ENCODE measurements around the gene NCKIPSD. TPM values are rescaled to one million over a fixed set of nuclear protein-coding genes. Genes with fewer than 3 reads are reported as not detected.
A peak's percentile ranks its signal among the peaks of the same experiment; 100 is the strongest.

Gene NCKIPSD
- total RNA-seq, 1 donor from 2014 or later: 13.6 TPM

DNA sequence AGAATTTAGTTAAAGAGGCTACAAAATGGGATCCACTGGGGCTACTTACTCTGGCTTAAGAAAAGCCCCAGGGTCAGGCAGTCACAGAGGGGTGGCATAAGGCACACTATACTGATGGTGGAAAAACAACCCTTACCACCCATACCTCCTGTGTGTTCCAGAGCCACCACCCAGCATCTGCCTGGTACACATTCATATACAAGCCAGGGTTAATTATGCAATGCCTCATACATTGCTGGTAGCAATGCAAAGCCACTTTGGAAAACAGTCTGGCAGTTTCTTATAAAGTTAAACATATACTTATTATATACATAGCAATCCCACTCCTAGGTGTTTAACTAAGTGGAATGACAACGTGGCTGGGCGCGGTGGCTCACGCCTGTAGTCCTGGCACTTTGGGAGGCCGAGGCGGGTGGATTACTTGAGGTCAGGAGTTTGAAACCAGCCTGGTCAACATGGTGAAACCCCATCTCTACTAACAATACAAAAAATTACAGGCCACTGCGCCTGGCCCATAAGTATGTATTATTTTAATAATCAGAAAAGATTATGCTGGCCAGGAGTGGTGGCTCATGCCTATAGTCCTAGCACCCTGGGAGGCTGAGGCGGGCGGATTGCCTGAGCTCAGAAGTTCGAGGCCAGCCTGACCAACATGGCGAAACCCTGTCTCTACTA lies 15.2 kb upstream of the NCKIPSD start:
- DNase-seq (no peak), ATAC-seq (no peak)
- intact Hi-C loops (cut with micrococcal nuclease): no loop called here

DNA sequence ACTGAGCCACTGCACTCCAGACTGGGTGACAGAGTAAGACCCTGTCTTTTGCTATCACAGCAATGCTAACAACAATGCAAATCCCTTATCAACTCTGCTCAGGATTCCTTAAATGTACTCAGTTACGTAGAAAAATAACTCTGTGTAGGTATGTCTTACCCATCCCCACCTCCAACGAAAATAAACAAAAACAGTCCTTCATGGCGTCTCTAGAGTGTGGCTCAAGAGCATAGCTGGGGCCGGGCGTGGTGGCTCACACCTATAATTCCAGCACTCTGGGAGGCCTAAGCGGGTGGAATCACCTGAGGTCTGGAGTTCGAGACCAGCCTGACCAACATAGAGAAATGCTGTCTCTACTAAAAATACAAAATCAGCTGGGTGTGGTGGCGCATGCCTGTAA lies 13.2 kb upstream of the NCKIPSD start:
- intact Hi-C loops (cut with micrococcal nuclease): no loop called here
- DNase-seq: no peak
- ATAC-seq: no peak

DNA sequence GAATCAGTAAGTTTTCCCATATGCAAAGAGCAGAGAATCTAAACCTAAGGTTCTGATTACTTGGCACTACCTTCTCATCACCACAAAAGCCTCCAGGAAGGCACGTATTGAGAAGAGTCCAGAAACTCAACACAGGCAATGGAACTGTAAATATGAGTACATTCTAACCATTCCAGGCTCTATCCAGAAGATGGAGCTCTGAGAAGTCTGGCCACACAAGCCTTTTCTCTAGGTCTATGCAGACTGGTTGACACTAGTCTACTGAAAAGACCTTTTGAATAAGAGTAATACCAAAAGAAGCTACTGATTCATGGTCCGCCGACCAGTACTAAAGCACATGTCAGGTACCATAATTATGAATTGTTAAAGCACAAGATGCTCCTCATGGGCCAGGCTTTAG lies 12.2 kb upstream of the NCKIPSD start:
- ATAC-seq: no peak
- intact Hi-C loops (cut with micrococcal nuclease): no loop called here
- DNase-seq: no peak

DNA sequence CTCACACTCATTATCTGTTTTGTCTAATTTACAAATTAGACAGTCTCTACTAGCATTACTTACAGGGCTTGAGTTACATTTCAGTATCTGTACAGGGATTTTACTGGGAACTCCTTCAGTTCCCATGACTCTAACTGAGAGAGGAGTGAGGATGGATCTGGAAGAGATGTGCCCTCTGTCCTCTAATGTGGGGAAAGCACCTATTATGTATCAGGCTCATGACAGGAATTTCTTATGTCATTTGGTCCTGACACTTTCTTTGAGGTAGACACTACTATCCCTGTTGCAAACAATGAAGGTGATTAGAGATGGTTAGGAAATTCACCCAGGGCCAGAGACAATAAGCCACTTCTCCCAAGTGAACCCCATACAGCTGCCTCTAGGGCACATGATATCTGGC lies 10.9 kb upstream of the NCKIPSD start:
- DNase-seq: no peak
- no peak for ATAC-seq
- intact Hi-C loops (cut with micrococcal nuclease): no loop called here

DNA sequence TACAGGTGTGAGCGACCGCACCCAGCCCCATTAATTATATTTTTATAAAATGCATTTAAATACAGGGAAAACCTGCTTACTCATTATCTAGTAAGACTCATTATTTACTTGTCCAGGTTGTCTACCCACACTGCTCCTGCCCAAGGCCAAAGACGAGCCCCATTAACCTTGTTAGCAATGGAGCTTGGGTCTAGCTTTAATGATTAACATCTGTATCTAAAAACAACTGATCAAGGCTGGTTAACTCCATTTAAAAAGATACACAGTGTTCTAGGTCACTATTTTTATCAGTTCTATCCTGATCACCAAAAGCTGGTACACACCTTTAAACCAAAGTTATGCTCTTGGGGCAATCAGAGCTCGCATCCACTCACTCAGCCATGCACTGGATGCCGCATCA lies 10.4 kb upstream of the NCKIPSD start:
- no peak for ATAC-seq
- intact Hi-C loops (cut with micrococcal nuclease): no loop called here
- no peak for DNase-seq

DNA sequence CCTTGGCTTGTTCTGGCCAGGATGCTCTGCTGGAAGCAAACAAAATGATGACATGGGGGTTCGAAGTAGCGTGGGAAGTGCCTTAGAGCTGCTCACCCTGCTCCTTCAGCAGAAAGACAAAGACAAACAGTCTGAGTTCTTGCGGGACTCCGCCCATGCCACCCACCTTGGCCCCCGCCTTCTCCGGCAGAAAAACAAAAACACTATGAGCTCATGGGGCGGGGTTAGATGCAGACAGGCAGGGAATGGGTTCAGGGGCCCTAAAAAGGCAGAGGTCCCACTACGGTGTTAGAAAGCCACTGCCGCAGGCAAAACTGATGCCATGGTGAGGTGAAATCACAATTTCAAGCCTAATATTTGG lies 9.7 kb upstream of the NCKIPSD start:
- peak; percentile 87 for ATAC-seq
- intact Hi-C loops (cut with micrococcal nuclease): no loop called here
- DNase-seq: peak; percentile 72

DNA sequence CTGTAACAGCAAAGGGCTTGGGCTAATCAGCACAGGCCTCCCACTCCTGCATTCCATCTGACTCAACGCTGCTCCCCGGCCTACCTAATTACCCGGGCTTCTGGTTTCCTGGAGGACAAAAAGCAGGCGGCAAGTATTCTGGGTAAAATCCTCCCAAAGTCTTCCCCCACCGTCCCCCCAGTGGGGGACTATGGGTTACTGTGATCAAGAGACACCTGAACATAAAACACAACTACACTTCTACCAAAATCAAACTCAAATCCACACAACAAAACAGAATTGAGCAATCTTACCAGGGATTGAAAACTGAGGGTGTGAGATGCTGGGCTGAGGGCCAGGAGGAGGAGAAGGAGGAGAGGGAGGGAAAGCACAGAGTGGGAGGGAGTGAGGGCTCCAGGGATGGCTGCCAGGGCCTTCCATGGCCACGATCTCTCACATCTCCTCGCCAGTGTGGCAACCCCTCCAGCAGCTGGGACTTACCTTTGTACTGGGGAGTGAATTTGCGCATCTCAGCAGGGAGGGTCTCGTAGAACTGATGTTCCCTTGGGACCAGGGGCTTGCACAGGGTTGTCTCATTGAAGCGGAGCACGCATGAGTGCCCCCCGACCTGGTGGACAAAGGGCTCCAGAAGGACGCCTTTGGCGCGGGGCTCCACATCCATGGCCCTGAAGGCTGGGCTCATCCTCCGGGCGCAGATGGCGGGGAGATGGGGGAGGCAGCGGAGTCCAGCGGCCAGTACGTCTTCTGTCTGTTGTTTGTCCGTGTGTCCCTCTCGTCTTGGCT lies 9.1 kb upstream of the NCKIPSD start:
- peak; percentile 92 for ATAC-seq
- peak; percentile 84 for DNase-seq
- intact Hi-C loops (cut with micrococcal nuclease): no loop called here

DNA sequence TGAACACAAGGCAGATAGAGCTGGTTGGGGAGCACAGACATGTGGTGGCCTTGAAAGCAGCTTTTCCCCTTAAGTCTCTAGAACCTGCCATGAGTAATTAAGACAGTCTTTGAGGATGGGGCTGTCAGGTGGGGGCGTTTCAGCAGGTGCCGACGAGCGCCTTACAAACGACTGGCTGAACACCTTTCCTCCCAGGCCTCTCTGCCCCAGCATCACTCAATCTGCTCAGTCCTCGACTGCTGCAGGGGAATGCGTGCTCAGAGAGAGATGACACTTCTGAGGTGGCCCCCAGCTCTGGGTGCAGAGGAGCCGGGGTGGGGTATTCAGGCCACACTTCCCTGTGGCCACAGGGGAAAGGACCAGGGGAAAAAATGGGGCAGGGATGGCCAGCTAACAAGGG lies 8.1 kb upstream of the NCKIPSD start:
- DNase-seq: no peak
- intact Hi-C loops (cut with micrococcal nuclease): no loop called here
- ATAC-seq: no peak

DNA sequence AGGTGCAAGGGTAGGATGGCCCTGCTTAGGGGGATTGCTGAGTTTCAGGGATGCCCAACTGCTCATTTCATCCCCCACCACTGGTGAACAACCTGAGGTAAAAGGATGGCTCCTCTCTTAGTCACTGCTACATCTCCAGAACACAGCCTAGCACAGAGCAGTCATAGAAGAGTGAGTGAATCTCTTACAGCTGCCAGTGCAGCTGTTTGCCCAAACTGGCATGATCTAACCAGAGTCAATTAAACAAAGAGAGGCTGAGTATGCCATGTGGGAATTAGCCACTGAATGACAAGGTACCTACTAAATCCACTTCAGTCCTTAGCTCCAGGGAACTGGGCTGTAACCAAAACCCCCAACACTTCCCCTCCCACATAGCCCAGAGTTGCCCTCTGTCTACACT lies 6.8 kb upstream of the NCKIPSD start:
- ATAC-seq: no peak
- DNase-seq: no peak
- intact Hi-C loops (cut with micrococcal nuclease): no loop called here

DNA sequence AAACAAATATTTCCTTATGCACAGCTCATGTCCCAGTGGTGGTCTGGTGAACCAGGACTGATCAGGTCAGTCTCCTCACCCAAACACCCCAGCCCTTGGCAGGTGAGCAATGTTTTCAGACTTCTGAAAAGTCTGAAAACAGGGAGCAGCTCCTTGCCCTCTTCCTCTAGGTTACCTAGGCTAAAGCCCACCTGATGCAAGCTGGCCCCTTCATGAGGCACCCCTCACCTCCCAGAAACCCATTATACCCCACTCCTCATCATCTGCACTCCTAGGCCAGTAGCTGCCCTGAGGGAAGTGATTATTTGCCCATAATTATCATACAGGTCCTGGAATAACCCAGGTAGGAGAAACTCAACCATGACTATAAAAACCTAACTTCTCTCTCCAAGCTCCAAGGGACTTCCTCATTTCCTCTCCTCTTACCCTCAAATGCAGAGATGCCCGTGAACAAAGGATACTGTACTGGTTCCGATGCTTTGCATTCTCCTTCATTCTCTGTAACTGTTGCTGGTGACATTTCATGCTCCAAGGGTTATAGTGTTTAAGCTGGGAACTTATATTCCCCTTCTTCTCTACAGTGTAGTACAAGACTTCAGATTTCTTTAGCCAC lies 5.2 kb upstream of the NCKIPSD start:
- intact Hi-C loops (cut with micrococcal nuclease): no loop called here
- no peak for ATAC-seq

DNA sequence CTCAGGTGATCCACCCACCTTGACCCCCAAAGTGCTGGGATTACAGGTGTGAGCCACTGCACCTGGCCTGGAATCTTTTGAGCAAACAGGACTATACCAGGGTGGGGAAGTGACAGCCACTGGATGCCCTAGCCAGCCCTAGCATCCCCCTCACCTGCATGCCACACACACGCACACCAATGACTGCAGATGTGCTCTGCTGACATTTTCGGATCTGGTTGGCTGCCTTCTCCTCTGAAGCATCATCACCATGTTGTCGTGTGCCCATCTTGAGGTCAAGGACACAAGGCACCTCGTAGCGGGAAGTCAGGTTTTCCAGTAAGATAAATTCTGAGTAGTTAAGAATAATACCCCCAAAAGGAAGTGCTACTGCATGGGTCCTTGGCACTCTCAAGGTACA lies 3.7 kb upstream of the NCKIPSD start:
- intact Hi-C loops (cut with micrococcal nuclease): no loop called here
- no peak for ATAC-seq
- no peak for DNase-seq

More for the DNA sequence above, 5.2 kb upstream of the NCKIPSD start:
- DNase-seq: no peak

DNA sequence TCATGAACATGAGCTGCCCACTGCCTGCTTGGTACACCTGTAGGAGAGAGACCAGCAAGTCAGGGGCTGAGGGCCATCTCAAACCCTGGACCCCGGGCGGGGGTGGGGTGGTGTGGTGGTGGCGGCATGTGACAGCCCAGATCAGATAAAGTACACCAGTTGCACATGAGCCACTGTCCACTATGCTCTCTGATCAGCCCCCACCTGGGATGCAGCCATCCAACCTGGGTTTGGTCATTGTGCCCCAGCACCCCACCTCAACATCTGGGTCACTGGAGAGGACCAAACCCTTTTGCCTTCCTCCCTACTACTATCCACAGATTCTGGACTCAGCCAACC lies 3.0 kb upstream of the NCKIPSD start:
- ATAC-seq (no peak), DNase-seq (no peak)
- intact Hi-C loops (cut with micrococcal nuclease): no loop called here

DNA sequence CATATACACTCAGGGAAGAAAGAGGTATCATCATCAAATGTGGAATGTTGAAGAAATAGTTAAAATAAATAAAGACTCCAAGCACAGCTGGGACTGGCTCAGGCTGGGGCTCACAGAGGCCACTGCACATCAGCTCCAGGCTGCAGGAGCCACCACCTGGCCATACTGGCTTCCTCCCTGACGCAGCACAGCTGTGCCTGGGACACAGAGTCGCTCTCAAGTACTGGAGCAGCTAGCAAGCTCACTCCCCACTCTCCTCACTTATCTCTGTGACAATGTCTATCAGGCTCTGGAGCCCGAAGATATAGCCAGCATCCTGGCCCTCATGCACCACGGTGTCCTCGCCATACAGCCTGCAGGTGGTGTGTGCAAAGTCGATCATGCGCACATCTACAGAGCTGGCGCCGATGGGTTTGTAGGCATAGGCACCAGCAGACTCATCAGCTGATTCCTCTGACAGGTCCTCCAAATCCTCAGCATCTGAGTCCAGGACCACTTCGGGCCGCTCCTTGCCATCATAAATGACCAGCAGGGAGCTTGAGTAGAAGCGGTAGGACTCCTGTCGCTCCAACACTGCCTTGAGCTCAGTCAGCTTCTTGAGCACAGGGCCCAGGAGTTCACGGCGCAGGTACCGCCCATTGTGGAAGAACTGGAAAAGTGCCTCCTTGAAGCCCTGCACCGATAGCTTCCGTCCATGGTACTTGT lies 2.5 kb upstream of the NCKIPSD start:
- intact Hi-C loops (cut with micrococcal nuclease): no loop called here
- DNase-seq: no peak
- no peak for ATAC-seq

DNA sequence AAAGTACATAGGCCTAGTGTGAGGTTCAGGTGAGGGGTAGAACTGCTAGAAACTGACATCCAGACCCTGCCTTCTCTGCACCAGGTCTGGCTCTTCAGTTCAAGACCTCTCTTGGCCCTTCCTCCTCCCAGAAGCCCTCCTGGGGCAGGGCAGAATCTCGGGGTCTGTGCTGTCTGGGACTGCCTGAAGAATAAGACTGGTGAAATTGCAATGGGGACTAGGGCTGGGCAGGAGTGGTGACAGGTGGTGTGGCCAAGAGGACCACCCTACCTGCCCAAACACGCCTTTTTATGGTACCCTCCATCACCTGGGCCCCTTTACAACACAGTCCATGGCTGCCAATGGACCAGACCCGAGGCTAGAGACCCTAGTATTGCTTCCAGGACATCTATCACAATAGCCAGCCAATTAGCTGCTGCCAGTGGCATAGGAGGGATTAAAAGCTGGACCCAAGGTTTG lies 1.5 kb upstream of the NCKIPSD start:
- DNase-seq: no peak
- intact Hi-C loops (cut with micrococcal nuclease): no loop called here
- no peak for ATAC-seq

DNA sequence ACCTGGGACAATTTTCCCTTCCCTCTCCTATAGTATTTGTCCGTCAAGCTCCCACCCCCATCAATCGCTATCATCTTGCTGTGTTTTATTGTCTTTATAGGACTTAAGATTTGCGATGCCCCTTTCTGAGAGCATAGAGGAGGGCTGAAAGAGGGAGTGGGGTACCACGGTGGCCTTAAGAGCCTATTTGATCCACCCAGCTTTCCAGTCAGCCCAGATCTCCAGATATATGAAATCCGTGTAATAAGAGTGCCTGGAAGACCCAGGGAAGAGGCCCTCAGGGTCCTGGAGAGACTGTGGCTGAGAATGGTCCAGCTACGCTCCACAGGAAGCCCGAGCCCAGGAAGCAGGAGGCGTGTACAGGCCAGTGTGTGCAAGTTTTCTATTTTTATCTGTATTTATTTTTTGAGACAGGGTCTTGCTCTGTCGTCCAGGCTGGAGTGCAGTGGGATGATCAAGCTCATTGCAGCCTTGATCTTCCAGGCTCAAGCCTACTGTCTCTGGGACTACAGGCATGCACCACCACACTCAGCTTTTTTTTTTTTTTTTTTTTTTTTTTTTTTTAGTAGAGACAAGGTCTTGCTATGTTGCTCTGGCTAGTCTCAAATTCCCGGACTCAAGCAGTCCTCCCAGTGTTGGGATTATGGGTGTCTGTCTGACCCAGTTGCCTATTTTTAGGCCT lies 964 bp upstream of the NCKIPSD start:
- ATAC-seq (no peak), DNase-seq (no peak)
- intact Hi-C loops (cut with micrococcal nuclease): no loop called here

DNA sequence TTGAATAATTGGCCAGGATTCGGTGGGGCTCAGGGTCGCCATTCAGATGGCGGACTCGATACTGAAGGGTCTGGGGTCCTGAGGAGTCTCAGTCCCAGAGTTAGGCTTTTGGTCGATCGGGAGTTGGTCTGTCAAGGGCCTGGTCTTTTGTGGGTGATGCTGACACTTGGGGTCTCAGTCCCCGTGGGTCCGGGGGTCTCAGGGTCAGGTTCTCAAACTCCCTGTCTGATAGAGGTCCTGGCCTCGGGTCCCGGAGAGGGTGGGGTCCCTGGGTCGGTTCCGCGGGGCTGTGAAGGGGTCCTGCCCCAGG lies 467 bp downstream of the NCKIPSD start:
- ATAC-seq (no peak), DNase-seq (no peak)
- intact Hi-C loops (cut with micrococcal nuclease): no loop called here

DNA sequence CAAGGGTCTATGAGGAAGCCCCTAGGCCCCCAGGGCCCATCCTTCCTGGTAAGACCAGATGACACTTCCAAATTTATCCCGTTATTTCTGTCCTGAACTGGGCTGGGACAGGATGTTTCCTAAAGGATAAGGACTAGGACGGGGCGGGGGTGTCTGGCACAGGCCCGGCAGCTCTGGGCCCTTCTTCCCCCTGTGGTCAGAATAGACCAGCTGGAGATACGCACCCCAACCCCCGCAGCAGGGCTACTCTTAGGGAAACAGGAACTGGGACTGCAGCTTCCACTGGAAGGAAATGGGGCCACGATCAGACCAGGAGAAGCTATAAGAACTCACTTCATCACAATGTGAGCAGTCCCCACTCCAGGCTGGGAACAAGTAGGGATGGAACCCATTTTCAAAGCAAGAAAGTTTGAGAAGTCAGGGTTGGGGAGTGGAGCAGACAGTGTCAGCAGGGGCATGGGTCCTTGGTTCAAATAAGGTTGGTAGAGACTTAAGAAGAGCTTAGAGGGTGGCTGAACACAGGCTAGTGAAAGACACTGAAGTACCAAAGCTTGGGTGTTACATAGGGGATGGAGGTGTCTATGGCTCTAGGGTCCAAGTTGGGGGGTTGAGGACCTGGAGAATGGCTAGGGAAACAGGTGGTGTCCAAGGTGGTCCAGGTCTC lies 1.1 kb downstream of the NCKIPSD start:
- ATAC-seq (peak; percentile 38), DNase-seq (peak; percentile 75)
- intact Hi-C loops (cut with micrococcal nuclease): no loop called here

DNA sequence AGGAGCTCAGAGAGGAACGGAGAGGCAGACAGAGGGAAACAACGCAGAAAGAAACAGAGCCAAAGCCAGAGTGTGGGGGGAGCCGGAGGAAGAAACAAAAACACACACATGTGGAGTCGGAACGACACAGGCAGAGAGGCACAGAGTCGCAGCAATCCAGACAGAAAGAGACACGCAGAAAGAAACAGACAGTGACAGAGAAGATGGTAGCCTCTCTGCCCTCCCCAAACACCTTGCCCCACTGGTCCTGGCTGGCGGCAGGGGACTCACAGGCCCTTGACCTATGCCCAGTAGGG lies 1.7 kb downstream of the NCKIPSD start:
- DNase-seq (no peak), ATAC-seq (no peak)
- intact Hi-C loops (cut with micrococcal nuclease): no loop called here

DNA sequence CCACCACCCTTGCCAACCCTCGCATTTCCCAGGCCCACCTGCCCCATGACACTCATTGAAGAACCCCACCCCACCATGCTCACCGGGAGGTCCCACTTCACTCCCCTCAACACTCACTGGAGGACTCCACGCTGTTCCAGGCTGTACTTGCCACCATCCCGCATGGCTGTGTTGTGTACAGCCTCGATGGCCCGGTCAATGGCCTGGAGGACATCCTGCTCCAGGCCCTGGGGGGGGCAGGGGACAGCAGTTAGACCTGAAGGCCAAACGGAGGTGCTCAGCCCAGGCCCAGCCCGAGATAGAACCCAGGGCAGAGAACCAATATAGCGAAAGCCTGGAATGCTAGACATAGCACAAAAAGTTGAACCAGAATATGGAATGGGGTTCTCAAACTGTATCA lies 2.9 kb downstream of the NCKIPSD start:
- ATAC-seq (no peak), DNase-seq (no peak)
- intact Hi-C loops (cut with micrococcal nuclease): no loop called here

All from left ventricle myocardium superior (tissue), 1 donor.